AG08396 (cell line): ENCODE results near the gene CHIA.
A peak's percentile ranks its signal among the peaks of the same experiment; 100 is the strongest.
"Not testable (repeated sequence)": the region's sequence is repeated elsewhere in the genome, so short reads cannot be mapped to it uniquely, and the experiment has no call there.

Experiments used
- DNase-seq: peaks from one replicate; pipeline ENCODE4 v3.0.0; 2012; ENCODE audit warnings: low spot score, mixed read lengths

Gene CHIA

DNA sequence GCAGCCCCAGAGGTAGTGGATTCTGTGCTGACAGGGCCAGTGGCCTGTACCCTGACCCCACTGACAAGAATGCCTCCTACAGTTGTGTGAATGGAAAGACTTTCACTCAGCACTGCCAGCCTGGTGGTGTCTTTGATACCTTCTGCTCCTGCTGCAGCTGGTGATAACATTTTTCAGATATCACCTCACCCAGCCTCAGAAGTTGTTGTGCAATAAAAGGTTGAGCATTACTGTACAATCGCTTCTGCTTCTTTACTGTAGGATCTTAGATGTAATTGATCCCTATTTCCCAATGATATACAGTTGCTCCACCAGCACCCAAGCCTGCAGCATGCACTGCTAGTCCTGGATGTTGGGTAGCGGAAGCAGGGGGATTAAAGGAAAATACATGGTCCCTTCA lies 4.8 kb upstream of the CHIA start:
- DNase-seq = no peak

- no peak for DNase-seq
These were observed 3.7 kb upstream of the CHIA start for GRCh38 chr1:111286912-111287311.

DNA sequence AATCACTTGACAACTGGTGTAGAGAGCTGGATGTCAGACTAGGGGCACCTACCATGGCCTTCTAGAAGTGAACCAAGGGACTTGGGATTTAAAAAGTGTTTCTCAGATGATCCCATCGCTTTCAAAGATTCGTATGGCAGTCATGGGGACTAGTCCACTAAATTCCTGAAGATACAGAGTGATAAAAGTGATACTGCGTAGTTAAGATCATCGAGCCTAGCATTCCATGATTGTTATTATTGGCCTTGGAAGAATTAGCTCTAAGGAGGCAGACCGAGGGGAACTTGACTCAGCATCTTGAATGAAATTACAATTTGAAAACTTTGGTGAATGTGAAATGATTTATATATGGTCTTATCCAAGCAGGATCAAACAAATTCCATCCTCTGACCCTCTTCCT lies 1.3 kb upstream of the CHIA start:
- no peak for DNase-seq

DNA sequence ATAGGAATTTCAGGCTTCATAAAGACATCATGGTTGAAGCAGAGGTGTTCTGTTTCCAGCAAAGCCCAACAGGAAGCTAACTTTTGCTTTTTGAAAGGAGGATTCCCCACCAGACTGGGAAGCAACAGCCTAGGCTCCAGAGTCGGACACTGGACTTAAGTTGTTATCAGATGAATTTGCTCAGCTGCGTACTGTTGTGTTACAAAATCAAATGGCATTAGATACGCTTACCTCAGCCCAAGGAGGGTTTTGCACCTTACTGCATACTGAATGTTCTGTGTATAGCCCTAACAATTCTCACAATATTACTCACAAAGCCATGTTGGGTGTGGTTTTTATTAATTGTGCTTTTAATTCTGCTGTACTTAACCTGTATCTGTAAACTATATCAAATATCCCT lies 547 bp upstream of the CHIA start:
- DNase-seq = no peak

DNA sequence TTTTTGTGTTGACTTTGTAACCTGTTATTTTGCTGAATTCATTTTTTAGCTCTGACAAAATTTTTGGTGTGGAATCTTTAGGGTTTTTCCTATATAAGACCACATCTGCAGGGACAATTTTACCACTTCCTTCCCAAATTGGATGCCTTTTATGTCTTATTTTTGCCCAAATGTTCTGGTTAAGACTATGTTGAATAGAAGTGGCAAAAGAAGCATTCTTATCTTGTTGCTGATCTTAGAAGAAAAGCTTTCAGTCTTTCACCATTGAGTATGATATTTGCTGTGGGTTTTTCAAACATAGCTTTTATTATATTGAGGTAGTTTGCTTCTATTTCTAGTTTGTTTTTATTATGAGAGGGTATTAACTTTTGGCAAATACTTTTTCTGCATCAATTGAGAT lies 3.7 kb downstream of the CHIA start:
- DNase-seq = no peak

- no peak for DNase-seq
These were observed 11.7 kb downstream of the CHIA start for GRCh38 chr1:111302374-111302773.

DNA sequence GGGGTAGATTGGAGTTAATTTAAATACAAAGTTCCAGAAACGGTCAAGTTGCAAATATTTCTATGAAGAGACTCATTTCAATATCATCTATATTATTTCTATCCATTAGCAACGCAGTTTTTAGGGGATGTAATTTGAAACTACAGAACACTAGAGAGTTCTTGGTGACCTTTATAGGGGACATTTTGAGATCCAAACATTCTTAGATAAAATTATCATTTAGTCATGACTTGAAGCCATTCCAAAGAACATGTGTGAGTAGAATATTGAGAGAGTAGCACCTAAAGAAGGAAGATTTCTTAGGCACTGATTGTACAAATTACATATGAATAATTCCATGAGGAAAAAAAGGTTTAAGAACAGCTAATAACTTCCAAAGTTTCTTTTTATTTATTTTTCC lies 19.0 kb downstream of the CHIA start:
- DNase-seq = no peak

- DNase-seq = no peak
These were observed 27.9 kb downstream of the CHIA start for GRCh38 chr1:111318523-111318922.

DNA sequence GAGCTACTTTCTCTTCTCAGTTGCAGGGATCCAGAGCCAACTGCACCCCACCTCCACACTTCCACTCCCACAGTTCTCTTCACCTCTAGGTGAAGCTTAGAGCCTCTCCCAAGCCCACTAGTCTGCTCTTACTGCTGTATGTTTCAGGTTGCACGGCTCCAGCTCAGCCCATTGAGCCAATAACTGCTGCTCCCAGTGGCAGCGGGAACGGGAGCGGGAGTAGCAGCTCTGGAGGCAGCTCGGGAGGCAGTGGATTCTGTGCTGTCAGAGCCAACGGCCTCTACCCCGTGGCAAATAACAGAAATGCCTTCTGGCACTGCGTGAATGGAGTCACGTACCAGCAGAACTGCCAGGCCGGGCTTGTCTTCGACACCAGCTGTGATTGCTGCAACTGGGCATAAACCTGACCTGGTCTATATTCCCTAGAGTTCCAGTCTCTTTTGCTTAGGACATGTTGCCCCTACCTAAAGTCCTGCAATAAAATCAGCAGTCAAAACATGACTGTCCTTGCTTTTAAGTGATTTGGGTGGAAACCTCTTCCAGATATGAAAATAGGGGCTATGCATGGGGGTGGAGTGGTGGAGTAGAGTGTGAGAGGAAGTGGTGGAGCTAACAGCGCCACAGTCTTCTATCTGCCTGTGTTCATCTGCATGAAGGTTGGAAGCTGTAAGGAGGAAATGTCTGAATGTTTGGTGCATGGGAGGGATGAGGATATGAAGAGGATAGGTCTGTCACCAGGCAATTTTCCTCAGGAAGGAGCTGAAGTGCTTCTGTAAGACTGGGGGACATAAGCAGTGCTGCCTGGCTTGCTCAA lies 29.6 kb downstream of the CHIA start:
- no peak for DNase-seq

GRCh38 chr1:111323231-111323630 lies 32.6 kb downstream of the CHIA start:
- no peak for DNase-seq

- no peak for DNase-seq
These were observed 41.5 kb downstream of the CHIA start for GRCh38 chr1:111332190-111332589.

DNA sequence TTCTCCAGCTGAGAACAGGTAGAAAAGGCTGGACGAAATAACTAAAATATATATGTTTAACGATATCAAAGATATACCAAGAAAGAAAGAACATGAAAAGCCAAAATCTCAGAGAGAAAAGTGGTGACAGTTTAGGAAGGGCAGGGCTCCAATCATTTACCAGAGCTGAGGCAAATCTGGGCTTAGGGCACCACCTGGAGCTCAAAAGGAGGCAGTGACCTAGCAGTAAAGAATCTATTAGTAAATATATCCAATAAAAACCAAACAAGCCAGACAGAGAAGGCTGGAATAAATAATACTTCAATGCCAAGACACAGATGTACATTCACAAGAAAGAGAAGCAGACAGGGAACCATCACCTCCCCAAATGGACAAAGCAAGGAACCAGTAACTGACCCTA lies 43.5 kb downstream of the CHIA start:
- DNase-seq = peak; percentile 48

DNA sequence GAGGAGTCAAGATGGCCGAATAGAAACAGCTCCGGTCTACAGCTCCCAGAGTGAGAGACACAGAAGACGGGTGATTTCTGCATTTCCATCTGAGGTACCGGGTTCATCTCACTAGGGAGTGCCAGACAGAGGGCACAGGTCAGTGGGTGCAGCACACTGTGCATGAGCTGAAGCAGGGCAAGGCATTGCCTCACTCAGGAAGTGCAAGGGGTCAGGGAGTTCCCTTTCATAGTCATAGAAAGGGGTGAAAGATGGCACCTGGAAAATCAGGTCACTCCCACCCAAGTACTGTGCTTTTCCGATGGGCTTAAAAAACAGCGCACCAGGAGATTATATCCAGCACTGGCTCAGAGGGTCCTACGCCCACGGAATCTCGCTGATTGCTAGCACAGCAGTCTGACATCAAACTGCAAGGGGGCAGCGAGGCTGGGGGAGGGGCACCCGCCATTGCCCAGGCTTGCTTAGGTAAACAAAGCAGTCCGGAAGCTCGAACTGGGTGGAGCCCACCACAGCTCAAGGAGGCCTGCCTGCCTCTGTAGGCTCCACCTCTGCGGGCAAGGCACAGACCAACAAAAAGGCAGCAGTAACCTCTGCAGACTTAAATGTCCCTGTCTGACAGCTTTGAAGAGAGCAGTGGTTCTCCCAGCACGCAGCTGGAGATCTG lies 44.7 kb downstream of the CHIA start:
- DNase-seq = not testable (repeated sequence)

- DNase-seq = not testable (repeated sequence)
These were observed 48.2 kb downstream of the CHIA start for GRCh38 chr1:111338849-111339248.

- DNase-seq = peak; percentile 91
These were observed 55.6 kb downstream of the CHIA start for GRCh38 chr1:111346089-111346885.

GRCh38 chr1:111347026-111347425 lies 56.4 kb downstream of the CHIA start:
- no peak for DNase-seq

GRCh38 chr1:111351700-111352099 lies 61.0 kb downstream of the CHIA start:
- no peak for DNase-seq

DNA sequence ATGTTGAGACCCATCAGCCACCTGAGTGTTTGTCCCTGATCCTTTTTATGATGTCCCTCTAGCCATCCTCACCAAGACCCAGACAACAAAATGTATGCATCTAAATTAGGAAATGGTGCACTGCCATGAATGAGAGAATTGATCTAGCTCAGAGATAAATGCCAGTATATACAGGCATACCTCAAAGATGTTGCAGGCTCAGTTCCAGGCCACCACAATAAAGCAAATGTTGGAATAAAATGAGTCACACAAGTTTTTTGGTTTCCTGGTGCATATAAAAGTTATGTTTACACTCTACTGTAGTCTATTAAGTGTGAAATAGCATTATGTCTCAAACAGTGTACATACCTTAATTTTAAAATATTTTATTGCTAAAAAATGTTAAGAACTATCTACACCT lies 63.9 kb downstream of the CHIA start:
- DNase-seq = no peak

DNA sequence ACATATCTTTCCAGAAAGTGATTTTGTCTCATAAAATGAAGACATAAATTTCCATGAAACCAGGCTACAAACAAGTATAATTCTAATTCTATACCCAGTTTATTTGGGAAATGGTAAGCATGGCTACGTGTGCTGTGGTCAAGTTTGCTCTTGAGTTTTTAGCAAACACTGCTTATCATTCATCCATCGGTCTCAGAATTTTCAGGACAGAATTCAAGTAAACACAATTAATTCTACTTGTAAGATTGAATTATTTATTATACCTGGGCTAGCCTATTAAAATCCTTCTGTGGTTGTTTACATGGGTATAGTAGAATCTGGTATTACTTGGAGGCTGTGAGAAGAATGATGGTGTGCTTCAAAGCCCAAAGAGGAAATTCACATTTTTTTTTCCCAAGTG lies 68.3 kb downstream of the CHIA start:
- no peak for DNase-seq

- DNase-seq = no peak
These were observed 68.7 kb downstream of the CHIA start for GRCh38 chr1:111359376-111359775.

DNA sequence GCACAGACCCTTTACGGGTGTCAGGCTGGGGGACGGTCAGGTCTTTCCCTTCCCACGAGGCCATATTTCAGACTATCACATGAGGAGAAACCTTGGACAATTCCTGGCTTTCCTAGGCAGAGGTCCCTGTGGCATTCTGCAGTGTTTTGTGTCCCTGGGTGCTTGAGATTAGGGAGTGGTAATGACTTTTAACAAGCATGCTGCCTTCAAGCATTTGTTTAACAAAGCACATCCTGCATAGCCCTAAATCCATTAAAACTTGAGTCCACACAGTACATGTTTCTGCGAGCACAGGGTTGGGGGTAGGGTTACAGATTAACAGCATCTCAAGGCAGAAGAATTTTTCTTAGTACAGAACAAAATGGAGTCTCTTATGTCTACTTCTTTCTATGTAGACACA lies 69.6 kb downstream of the CHIA start:
- DNase-seq = not testable (repeated sequence)

DNA sequence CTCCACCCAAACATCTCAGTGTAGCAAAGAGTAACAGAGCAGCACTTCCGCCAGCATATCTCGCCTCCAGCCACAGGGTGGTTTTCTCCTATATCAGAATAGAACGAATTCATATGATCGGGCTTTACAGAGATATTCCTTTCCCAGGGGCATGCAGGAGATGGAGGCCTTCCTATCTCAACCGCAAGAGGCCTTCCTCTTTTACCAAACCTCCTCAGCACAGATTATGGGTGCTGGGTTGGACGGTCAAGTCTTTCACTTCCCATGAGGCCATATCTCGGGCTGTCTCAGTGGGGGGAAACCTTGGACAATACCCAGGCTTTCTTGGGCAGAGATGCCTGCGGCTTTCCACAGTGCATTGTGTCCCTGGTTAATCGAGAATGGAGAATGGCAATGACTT lies 71.1 kb downstream of the CHIA start:
- no peak for DNase-seq

- DNase-seq = no peak
These were observed 74.0 kb downstream of the CHIA start for GRCh38 chr1:111364690-111365089.
